HL-60/S4 treated with phorbol 12-myristate 13-acetate at 8.2 ng/mL for 4 days and 3 days (cell line): ENCODE data around the gene RSPH3.

Experiments used
- in situ Hi-C: fragments of 300-500 bp; cut with MboI; formaldehyde crosslinking; loops from 2 replicates; pipeline ENCODE4 v1.15.0; 2022; ENCODE audit warnings: low sequenced_read_pairs

Gene RSPH3

DNA sequence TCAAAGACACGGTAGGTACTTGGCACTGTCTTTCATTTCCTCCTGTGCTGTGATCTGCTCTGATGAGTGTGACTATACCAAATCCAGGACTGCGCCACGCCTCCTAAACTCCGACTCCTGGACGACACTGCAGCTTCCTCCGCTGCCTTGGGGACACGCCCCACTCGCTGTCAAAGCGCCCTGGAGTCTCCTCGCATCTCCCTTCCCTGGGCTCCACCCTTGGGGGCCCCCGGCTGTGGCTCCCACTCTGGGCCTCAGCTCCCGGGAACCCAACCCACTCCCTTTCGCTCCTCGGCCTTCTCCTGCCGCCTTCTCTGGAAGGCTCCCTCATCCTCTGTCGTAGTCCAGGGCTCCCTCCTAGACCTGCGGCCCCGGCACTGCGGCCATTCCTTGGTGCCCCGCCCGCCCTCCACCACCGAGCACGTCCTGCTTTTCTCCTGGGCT lies 61.2 kb downstream of the RSPH3 start:
- in situ Hi-C loops = no loop called here

DNA sequence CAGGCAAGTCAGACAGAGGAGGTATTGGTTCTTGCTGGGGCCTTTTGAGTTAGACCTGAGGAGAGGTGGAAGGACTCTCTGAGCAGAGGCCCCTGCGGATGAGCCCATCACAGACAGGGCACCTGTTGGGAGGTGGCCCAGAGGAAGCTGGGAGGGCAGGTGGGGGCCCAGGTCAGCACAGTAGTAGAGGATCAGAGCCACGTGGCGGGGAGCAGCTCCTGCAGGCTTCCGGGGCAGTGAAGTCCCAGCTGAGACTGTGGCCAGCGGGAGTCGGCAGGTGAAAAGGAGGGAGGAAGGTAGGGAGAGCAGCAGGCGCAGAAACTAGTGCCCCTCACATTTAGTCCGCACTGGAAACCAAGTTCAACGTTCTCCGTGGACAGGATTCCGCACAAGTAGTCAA lies 61.8 kb downstream of the RSPH3 start:
- in situ Hi-C loops = no loop called here

- in situ Hi-C loops = no loop called here
These were observed 65.8 kb downstream of the RSPH3 start for GRCh38 chr6:158934157-158934556.

DNA sequence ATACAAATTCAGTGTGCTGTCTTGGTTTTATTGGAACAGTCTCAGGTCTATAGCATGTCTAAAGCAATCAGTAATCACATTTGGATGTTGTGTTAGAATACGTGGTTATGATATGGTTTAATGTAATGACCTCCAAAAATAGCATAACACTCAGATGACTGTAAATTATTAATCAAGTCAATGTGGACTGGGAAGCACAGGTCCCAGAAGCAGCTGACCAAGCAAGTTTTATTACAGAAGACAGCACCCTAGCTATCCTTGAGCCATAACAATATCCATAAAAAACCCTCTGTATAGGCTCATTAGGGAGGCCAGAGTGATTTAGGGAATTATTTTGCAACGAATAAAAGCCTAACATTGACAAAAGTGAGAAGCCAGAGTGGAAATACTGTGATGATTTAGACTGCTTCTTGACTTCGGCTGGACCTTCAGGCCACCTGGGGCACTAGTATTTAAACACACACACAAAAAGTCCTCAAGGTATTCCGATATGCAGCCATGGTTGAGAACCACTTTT lies 66.9 kb downstream of the RSPH3 start:
- in situ Hi-C loops = no loop called here

- in situ Hi-C loops = no loop called here
These were observed 71.9 kb downstream of the RSPH3 start for GRCh38 chr6:158928068-158928467.

DNA sequence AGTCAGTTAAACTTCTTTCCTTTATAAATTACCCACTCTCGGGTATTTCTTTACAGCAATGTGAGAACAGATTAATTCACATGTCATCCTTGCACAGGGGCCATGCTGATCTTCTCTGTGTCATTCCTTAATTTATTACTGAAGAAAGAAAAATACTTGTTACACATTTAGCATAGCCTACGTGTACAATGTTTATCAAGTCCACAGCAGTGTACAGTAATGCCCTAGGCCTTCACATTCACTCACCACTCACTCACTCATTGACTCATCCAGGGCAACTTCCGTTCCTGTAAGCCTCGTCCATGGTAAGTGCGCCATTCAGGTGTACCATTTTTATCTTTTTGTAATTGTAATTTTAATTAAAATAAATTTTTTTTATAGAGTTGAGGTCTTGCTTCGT lies 73.6 kb downstream of the RSPH3 start:
- in situ Hi-C loops = no loop called here

DNA sequence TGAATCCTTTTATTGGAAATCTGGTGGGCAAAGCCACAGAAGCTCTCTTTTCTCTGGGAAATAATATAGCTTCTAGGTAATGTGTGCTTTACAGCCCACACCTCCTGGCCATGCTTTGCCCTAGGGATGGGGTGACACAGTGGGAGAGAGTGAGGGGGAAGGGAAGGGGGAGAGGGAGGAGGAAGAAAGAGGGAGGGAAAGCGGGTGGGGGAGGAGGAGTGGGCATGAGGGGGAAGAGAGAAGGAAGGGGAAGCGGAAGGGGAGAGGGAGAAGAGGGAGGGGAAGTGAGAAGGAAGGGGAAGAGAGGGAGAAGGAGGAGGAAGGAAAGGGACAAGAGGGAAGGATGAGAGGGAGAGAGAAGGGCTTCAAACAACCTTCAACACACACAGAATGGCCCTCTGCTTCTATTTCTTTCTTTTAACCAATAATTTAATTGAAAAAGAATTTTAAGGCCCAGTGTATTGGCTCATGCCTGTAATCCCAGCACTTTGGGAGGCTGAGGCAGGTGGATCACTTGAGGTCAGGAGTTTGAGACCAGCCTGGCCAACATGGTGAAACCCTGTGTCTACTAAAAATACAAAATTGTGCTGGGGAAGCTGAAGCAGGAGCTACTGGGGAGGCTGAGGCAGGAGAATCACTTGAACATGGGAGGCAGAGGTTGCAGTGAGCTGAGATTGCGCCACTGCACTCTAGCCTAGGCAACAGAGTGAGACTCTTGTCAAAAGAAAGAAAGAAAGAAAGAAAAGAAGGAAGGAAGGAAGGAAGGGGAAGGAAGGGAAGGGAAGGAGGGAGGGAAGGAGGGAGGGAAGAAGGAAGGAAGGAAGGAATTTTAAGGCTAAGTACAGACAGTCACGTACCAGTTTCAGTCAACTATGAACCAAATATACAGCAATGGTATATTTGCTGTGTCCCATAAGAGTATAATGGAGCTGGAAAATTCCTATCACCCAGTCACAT lies 75.2 kb downstream of the RSPH3 start:
- in situ Hi-C loops = no loop called here

DNA sequence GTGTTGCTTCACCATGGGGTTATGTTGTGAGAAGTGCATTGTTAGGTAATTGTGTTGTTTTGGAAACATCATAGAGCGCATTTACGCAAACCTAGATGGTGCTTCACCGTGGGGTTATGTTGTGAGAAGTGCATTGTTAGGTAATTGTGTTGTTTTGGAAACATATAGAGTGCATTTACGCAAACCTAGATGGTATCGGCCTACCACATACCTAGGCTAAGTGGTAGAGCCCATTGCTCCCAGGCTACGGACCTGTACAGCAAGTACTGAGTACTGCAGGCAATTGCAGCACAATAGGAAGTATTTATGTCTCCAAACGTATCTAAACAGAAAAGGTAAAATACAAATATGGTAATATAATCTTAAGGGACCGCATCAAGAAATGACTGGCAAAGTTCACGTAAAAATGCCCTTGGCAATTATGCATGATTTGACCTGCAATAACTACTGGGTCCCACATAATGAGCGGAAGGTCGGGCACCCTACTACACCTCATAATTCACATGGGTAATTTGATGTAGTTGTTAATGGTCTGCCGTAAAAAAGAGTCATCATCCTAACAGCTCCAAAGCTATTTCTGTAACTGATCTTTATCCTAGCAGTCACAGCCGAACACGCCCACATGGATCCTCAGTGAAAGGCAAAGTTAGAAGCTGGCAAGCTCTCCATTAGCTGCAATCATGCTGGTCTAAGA lies 76.0 kb downstream of the RSPH3 start:
- in situ Hi-C loops = no loop called here
